ENCODE data around the gene MYO15A. TPM values are rescaled to one million over a fixed set of nuclear protein-coding genes. Genes with fewer than 3 reads are reported as not detected.

Gene MYO15A
- total RNA-seq, 1 experiment from 2014 or later, result 0.36 TPM

DNA sequence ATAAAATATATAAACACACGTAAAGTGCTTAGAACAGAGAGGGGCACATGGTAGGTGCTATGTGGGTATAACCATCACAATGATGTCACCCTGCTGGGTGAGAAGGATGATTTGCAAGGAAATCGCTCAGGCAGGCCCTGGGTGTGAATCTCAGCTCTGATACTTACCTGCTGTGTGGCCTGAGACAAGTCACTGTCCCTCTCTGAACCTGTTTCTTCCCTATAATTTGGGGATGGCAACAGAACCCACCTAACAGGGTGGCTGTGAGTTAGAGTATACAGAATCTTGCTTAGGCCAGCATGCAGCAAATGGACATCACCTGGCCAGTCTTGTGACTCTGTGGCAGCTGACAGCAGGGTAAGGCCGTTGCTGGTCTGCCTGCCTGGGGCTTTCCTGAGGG is 38.4 kb downstream of the MYO15A start:
- Histone ChIP-seq H3K4me1 (ENCODE audit: control insufficient read depth, insufficient read depth, low read length) (no peaks in the 10 kb centered on the region), H3K27me3 (ENCODE audit: control insufficient read depth, insufficient read depth, low read length) (no peaks in the 10 kb centered on the region), H3K36me3 (ENCODE audit: control insufficient read depth, insufficient read depth, low read length) (no peaks in the 10 kb centered on the region), H3K9me3 (ENCODE audit: control insufficient read depth, insufficient read depth, low read depth, low read length) (no peaks in the 10 kb centered on the region), H3K27ac (ENCODE audit: low read length) (no peak overlapping the region), H3K4me3 (ENCODE audit: low read depth in 2 of 2, low read length in 2 of 2) (no peak overlapping the region)
- ChIA-PET POLR2A (no interaction called here), CTCF (no interaction called here)
- no peak for DNase-seq (ENCODE audit: low read depth, low spot score)
- TF ChIP-seq, protein P1, sequence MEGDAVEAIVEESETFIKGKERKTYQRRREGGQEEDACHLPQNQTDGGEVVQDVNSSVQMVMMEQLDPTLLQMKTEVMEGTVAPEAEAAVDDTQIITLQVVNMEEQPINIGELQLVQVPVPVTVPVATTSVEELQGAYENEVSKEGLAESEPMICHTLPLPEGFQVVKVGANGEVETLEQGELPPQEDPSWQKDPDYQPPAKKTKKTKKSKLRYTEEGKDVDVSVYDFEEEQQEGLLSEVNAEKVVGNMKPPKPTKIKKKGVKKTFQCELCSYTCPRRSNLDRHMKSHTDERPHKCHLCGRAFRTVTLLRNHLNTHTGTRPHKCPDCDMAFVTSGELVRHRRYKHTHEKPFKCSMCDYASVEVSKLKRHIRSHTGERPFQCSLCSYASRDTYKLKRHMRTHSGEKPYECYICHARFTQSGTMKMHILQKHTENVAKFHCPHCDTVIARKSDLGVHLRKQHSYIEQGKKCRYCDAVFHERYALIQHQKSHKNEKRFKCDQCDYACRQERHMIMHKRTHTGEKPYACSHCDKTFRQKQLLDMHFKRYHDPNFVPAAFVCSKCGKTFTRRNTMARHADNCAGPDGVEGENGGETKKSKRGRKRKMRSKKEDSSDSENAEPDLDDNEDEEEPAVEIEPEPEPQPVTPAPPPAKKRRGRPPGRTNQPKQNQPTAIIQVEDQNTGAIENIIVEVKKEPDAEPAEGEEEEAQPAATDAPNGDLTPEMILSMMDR (IDR thresholded peaks at IDR 0.05), result no peak
- TF ChIP-seq TCF7L2 (IDR thresholded peaks at IDR 0.05; ENCODE audit: low read depth, low read length) (no peak), POLR2AphosphoS5 (IDR thresholded peaks at IDR 0.05; ENCODE audit: low read depth, low read length) (no peak), SIN3A (IDR thresholded peaks at IDR 0.05; ENCODE audit: borderline replicate concordance, insufficient read depth, low read depth, low read length) (no peak)
- TF ChIP-seq, protein P2, sequence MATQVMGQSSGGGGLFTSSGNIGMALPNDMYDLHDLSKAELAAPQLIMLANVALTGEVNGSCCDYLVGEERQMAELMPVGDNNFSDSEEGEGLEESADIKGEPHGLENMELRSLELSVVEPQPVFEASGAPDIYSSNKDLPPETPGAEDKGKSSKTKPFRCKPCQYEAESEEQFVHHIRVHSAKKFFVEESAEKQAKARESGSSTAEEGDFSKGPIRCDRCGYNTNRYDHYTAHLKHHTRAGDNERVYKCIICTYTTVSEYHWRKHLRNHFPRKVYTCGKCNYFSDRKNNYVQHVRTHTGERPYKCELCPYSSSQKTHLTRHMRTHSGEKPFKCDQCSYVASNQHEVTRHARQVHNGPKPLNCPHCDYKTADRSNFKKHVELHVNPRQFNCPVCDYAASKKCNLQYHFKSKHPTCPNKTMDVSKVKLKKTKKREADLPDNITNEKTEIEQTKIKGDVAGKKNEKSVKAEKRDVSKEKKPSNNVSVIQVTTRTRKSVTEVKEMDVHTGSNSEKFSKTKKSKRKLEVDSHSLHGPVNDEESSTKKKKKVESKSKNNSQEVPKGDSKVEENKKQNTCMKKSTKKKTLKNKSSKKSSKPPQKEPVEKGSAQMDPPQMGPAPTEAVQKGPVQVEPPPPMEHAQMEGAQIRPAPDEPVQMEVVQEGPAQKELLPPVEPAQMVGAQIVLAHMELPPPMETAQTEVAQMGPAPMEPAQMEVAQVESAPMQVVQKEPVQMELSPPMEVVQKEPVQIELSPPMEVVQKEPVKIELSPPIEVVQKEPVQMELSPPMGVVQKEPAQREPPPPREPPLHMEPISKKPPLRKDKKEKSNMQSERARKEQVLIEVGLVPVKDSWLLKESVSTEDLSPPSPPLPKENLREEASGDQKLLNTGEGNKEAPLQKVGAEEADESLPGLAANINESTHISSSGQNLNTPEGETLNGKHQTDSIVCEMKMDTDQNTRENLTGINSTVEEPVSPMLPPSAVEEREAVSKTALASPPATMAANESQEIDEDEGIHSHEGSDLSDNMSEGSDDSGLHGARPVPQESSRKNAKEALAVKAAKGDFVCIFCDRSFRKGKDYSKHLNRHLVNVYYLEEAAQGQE (IDR thresholded peaks at IDR 0.05; ENCODE audit: insufficient read depth in 1 of 2, low read depth in 2 of 2, low read length in 1 of 2), result no peak
- in situ Hi-C loops (cut with HindIII; ENCODE audit: low pct_unique_long_range_greater_than_20kb, low sequenced_read_pairs) (no loop called here), intact Hi-C loops (cut with micrococcal nuclease; ENCODE audit: unreplicated experiment) (loop anchor here (10.0 kb wide), 1 partner anchor 68 kb away; no protein-coding TSS in a partner anchor)
- BruUV-seq (replicated peaks), result no TSS peak
- ATAC-seq, result no peak

DNA sequence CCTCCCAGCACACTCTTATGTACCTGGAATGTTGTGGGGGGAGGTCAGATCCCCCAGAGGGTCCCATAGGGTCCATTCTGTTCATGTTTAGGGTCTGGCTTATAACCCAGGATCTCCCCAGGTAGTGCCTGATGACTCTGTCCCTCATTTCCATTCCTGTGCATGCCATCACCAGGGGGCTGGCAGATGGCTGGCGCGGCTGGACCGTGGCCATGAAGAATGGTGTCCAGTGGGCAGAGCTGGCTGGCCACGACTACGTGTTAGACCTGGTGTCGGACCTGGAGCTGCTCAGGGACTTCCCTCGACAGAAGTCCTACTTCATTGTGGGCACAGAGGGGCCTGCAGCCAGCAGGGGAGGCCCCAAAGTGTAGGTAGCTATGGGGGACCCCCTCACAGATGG is 40.0 kb downstream of the MYO15A start:
- no peak for ATAC-seq
- intact Hi-C loops (cut with micrococcal nuclease; ENCODE audit: unreplicated experiment), result loop anchor here (10.0 kb wide), 1 partner anchor 66 kb away; no protein-coding TSS in a partner anchor
- TF ChIP-seq POLR2AphosphoS5 (IDR thresholded peaks at IDR 0.05; ENCODE audit: low read depth, low read length), result no peak
- TF ChIP-seq, protein P1 (IDR thresholded peaks at IDR 0.05), result no peak
- no peak for TF ChIP-seq SIN3A (IDR thresholded peaks at IDR 0.05; ENCODE audit: borderline replicate concordance, insufficient read depth, low read depth, low read length)
- TF ChIP-seq, protein P2 (IDR thresholded peaks at IDR 0.05; ENCODE audit: insufficient read depth in 1 of 2, low read depth in 2 of 2, low read length in 1 of 2), result no peak
- no peak for TF ChIP-seq TCF7L2 (IDR thresholded peaks at IDR 0.05; ENCODE audit: low read depth, low read length)
- Histone ChIP-seq H3K27ac (ENCODE audit: low read length) (no peak overlapping the region), H3K4me3 (ENCODE audit: low read depth in 2 of 2, low read length in 2 of 2) (no peak overlapping the region), H3K9me3 (ENCODE audit: control insufficient read depth, insufficient read depth, low read depth, low read length) (no peaks in the 10 kb centered on the region), H3K27me3 (ENCODE audit: control insufficient read depth, insufficient read depth, low read length) (no peaks in the 10 kb centered on the region), H3K4me1 (ENCODE audit: control insufficient read depth, insufficient read depth, low read length) (no peaks in the 10 kb centered on the region), H3K36me3 (ENCODE audit: control insufficient read depth, insufficient read depth, low read length) (no peaks in the 10 kb centered on the region)
- BruUV-seq (replicated peaks), result no TSS peak
- CTCF ChIA-PET, result no interaction called here
- in situ Hi-C loops (cut with HindIII; ENCODE audit: low pct_unique_long_range_greater_than_20kb, low sequenced_read_pairs), result no loop called here
- POLR2A ChIA-PET, result no interaction called here
- no peak for DNase-seq (ENCODE audit: low read depth, low spot score)

Data from Panc1 (cell line).